Stimulated activated CD8-positive, alpha-beta memory T cell treated with anti-CD3 and anti-CD28 coated beads, Interleukin-15, amount 100 ng/mL, for 48 hours (primary cell): ENCODE data around the gene ZNF598.
"Not testable (repeated sequence)": the region's sequence is repeated elsewhere in the genome, so short reads cannot be mapped to it uniquely, and the experiment has no call there.

Source experiments
- DNase-seq, 2 donors: peaks; one replicate each; pipeline ENCODE4 v3.0.0-alpha.2; 2020; ENCODE audit warnings: low read depth in 2 of 2

Gene ZNF598

GRCh38 chr16:1959269-1960039 is 50.2 kb downstream of the ZNF598 start, which contains the start of gene NDUFB10:
NDUFB10 (plus strand) TSS chr16:1959538; CDS start chr16:1959625, 87 bp downstream.
- DNase-seq, result peak; percentile 89 to 90

- DNase-seq, result no peak
Measured at GRCh38 chr16:1958715-1959268, 50.8 kb downstream of the ZNF598 start.

GRCh38 chr16:1958143-1958491 is 51.5 kb downstream of the ZNF598 start:
- DNase-seq, result not testable (repeated sequence)

- not testable (repeated sequence) for DNase-seq
Measured at GRCh38 chr16:1957434-1958142, 52.0 kb downstream of the ZNF598 start.

- no peak for DNase-seq
Measured at GRCh38 chr16:1953734-1954133, 55.9 kb downstream of the ZNF598 start.

GRCh38 chr16:1950559-1950958 is 59.1 kb downstream of the ZNF598 start:
- DNase-seq, result no peak

- no peak for DNase-seq
Measured at GRCh38 chr16:1950047-1950446, 59.6 kb downstream of the ZNF598 start.

GRCh38 chr16:1949507-1949906 is 60.1 kb downstream of the ZNF598 start:
- no peak for DNase-seq
